ENCODE measurements around the gene ZNF628.

GRCh38 chr19:55479045-55479444 lies 2.6 kb downstream of the ZNF628 start:
- TF ChIP-seq BHLHE40 (IDR thresholded peaks at IDR 0.05; ENCODE audit: borderline replicate concordance) (no peak), ARNT (IDR thresholded peaks at IDR 0.05) (no peak)

All from HEK293T (cell line).